ENCODE data around the gene NQO2.
"Not testable (repeated sequence)": the region's sequence is repeated elsewhere in the genome, so short reads cannot be mapped to it uniquely, and the experiment has no call there.

NQO2 gene

GRCh38 chr6:3006476-3006875 lies 6.8 kb downstream of the NQO2 start:
- no peak for DNase-seq (ENCODE audit: low read depth, low spot score)
- ChIA-PET CTCF (interaction anchor here (0.7 kb wide), 1 partner anchor 1998 kb away, joined by 3 read pairs; no protein-coding TSS in a partner anchor), POLR2A (no interaction called here)
- no peak overlapping the region for H3K4me3 ChIP-seq (ENCODE audit: low read depth, low read length)
- no peak for TF ChIP-seq CTCF (IDR thresholded peaks at IDR 0.05; ENCODE audit: insufficient read depth, low read length, missing control alignments)

DNA sequence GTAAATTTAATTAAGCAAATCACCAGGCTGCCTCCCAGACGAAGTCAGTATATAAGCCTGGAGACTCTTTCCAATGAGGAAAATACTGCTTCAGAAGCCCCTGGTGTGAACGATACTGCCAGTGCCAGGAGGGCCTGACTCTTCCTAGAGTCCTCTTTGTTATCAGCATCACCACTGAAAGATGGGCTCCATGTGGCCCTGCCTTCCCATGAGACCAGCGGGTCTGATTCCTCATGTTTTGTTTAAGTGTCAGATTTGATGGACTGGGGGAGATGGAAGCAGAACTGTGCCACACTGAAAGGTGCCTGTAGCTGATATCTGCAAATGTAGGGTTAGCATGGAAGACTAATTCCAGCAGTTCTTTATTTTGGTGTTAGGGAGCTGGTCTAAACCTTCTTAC lies 7.9 kb downstream of the NQO2 start:
- TF ChIP-seq CTCF (IDR thresholded peaks at IDR 0.05; ENCODE audit: insufficient read depth, low read length, missing control alignments) = no peak

GRCh38 chr6:3008712-3009265 lies 9.1 kb downstream of the NQO2 start:
- DNase-seq (ENCODE audit: low read depth, low spot score); H3K4me3 ChIP-seq (ENCODE audit: low read depth, low read length); POLR2A ChIA-PET: not testable (repeated sequence)
- CTCF ChIA-PET = interaction anchor here (1.2 kb wide), 1 partner anchor 57 kb away, joined by 3 read pairs; no protein-coding TSS in a partner anchor

More for the DNA sequence above, 7.9 kb downstream of the NQO2 start:
- POLR2A ChIA-PET = no interaction called here
- no peak overlapping the region for H3K4me3 ChIP-seq (ENCODE audit: low read depth, low read length)
- no peak for DNase-seq (ENCODE audit: low read depth, low spot score)
- CTCF ChIA-PET = interaction anchor here (0.9 to 1.2 kb wide), 2 partner anchors 14 to 56 kb away, joined by 3 read pairs; no protein-coding TSS in a partner anchor

- no peak for DNase-seq (ENCODE audit: low read depth, low spot score)
- TF ChIP-seq CTCF (IDR thresholded peaks at IDR 0.05; ENCODE audit: insufficient read depth, low read length, missing control alignments) = no peak
- no peak overlapping the region for H3K4me3 ChIP-seq (ENCODE audit: low read depth, low read length)
- POLR2A ChIA-PET = no interaction called here
- CTCF ChIA-PET = interaction anchor here (0.7 to 3.1 kb wide), 5 partner anchors 9 to 75 kb away, joined by 3 to 33 read pairs (median 3); partner anchors contain the start of gene NQO2
Measured at GRCh38 chr6:3009930-3010329, 10.2 kb downstream of the NQO2 start.

DNA sequence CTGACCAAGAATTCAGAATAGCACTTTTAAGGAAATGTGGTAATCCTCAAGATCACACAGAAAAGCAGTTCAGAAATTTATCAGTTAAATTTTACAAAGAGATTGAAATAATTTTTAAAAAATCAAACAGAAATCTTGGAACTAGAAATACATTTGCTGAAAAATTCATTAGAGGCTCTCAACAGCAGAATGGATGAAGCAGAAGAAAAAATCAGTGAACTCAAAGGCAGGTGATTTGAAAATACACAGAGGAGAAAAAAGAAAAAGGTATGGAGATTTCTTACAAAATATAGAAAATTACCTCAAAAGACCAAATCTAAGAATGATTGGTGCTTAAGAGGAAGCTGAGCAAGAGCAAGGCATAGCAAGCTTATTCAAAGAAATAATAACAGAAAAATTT lies 11.5 kb downstream of the NQO2 start:
- no peak for DNase-seq (ENCODE audit: low read depth, low spot score)
- CTCF ChIA-PET = interaction anchor here (1.2 to 3.1 kb wide), 3 partner anchors 10 to 56 kb away, joined by 3 to 33 read pairs (median 3); partner anchors contain the start of gene NQO2
- POLR2A ChIA-PET = no interaction called here
- no peak for TF ChIP-seq CTCF (IDR thresholded peaks at IDR 0.05; ENCODE audit: insufficient read depth, low read length, missing control alignments)
- H3K4me3 ChIP-seq (ENCODE audit: low read depth, low read length) = no peak overlapping the region

DNA sequence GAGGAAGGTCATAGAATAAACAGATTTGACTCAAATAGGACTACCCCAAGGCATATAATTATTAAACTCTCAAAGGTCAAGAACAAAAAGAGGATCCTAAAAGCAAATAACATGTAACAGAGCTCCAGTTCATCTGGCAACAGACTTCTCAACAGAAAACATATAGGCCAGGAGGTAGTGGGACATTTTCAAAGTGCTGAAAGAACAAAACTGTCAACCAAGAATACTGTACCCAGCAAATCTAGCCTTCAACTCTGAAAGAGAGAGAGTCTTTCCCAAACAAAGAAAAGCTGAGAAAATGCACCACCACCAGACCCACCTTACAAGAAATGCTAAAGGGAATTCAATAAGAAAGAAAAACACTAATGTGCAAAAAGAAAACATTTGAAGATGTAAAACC lies 11.9 kb downstream of the NQO2 start:
- H3K4me3 ChIP-seq (ENCODE audit: low read depth, low read length) = no peak overlapping the region
- CTCF ChIA-PET = interaction anchor here (1.2 to 3.1 kb wide), 3 partner anchors 11 to 55 kb away, joined by 3 to 33 read pairs (median 3); partner anchors contain the start of gene NQO2
- POLR2A ChIA-PET = no interaction called here
- DNase-seq (ENCODE audit: low read depth, low spot score) = no peak
- no peak for TF ChIP-seq CTCF (IDR thresholded peaks at IDR 0.05; ENCODE audit: insufficient read depth, low read length, missing control alignments)

- CTCF ChIA-PET = interaction anchor here (1.1 kb wide), 1 partner anchor 12 kb away, joined by 3 read pairs; no protein-coding TSS in a partner anchor
- no peak for DNase-seq (ENCODE audit: low read depth, low spot score)
- no peak for TF ChIP-seq CTCF (IDR thresholded peaks at IDR 0.05; ENCODE audit: insufficient read depth, low read length, missing control alignments)
- POLR2A ChIA-PET = no interaction called here
- no peak overlapping the region for H3K4me3 ChIP-seq (ENCODE audit: low read depth, low read length)
Measured at GRCh38 chr6:3013486-3013885, 13.8 kb downstream of the NQO2 start.
